Measurements from ENCODE around the gene LCAT. TPM values are rescaled to one million over a fixed set of nuclear protein-coding genes. Genes with fewer than 3 reads are reported as not detected.

The LCAT gene
- total and polyA plus RNA-seq, 9 donors: 7.5 to 31.2 (median 16.8) TPM

DNA sequence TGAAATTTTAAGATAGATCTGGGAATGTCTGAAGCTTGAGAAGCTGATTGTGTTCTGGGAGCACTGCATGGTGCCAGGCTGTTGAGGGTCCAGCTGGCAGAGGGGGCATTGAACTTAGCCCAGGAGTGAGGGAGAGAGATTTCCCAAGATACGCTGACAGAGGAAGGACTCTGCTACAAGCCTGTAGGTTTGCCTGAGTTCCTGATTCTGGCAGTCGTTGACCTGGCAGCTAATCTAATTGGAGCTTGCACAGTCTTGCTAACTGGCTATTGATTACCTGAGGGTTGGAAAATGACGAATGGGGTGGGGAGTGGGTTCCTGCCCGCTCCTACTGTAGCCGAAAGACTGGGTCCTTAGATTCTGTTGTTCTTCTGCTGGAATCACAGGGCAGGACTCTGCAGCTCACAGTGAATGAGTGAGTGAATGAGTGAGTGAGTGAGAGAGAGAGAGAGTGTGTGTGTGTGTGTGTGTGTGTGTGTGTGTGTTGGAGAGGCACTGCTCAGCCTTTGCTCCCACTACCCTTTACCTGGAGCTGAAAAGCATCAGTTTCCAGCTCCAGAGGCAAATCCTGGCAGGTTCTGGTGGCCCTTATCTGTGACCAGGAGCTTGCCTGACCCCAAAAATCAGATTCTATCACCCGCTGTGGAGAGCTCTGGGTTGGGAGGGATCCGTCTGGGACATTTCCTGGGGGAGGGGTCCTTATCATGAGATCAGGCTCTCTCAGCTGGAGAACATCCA, 29.0 kb downstream of the LCAT start:
- intact Hi-C loops (cut with DNase I): no loop called here
- TF ChIP-seq CTCF (IDR thresholded peaks at IDR 0.05) (no peak), EP300 (IDR thresholded peaks at IDR 0.05) (no peak), POLR2A (IDR thresholded peaks at IDR 0.05) (no peak)
- no peak overlapping the region for H3K27ac ChIP-seq
- WGBS, 3 donors: 74 to 78% (median 74%) methylated on average over 7 of the region's 7 CpGs
- H3K36me3 ChIP-seq: no peaks in the 10 kb centered on the region
- no peak overlapping the region for H3K4me3 ChIP-seq
- no peaks in the 10 kb centered on the region for H3K27me3 ChIP-seq
- no peak for DNase-seq
- peaks cover 6% of the 10 kb centered on the region for H3K4me1 ChIP-seq (ENCODE audit: insufficient read depth)
- H3K9me3 ChIP-seq: no peaks in the 10 kb centered on the region

GRCh38 chr16:67910158-67910557, 33.8 kb downstream of the LCAT start:
- no peaks in the 10 kb centered on the region for H3K4me1 ChIP-seq (ENCODE audit: insufficient read depth)
- intact Hi-C loops (cut with DNase I): no loop called here
- H3K36me3 ChIP-seq: no peaks in the 10 kb centered on the region
- DNase-seq: no peak
- H3K9me3 ChIP-seq: no peaks in the 10 kb centered on the region
- no peaks in the 10 kb centered on the region for H3K27me3 ChIP-seq
- H3K4me3 ChIP-seq: no peak overlapping the region
- TF ChIP-seq EP300 (IDR thresholded peaks at IDR 0.05) (no peak), CTCF (IDR thresholded peaks at IDR 0.05) (no peak), POLR2A (IDR thresholded peaks at IDR 0.05) (no peak)
- 40 to 63% (median 52%) methylated on average over 2 of the region's 2 CpGs for WGBS, 3 donors
- no peak overlapping the region for H3K27ac ChIP-seq

DNA sequence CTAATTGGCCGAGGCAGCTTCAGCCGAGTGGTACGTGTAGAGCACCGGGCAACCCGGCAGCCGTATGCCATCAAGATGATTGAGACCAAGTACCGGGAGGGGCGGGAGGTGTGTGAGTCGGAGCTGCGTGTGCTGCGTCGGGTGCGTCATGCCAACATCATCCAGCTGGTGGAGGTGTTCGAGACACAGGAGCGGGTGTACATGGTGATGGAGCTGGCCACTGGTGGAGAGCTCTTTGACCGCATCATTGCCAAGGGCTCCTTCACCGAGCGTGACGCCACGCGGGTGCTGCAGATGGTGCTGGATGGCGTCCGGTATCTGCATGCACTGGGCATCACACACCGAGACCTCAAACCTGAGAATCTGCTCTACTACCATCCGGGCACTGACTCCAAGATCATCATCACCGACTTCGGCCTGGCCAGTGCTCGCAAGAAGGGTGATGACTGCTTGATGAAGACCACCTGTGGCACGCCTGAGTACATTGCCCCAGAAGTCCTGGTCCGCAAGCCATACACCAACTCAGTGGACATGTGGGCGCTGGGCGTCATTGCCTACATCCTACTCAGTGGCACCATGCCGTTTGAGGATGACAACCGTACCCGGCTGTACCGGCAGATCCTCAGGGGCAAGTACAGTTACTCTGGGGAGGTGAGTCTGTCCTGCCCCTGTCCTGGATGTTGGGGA, 34.7 kb downstream of the LCAT start:
- intact Hi-C loops (cut with DNase I): no loop called here
- Histone ChIP-seq H3K4me3 (no peak overlapping the region), H3K36me3 (no peaks in the 10 kb centered on the region), H3K9me3 (no peaks in the 10 kb centered on the region), H3K27ac (no peak overlapping the region), H3K4me1 (ENCODE audit: insufficient read depth) (no peaks in the 10 kb centered on the region), H3K27me3 (no peaks in the 10 kb centered on the region)
- 93 to 94% (median 93%) methylated on average over 36 of the region's 36 CpGs for WGBS, 3 donors
- no peak for TF ChIP-seq EP300 (IDR thresholded peaks at IDR 0.05)
- no peak for TF ChIP-seq CTCF (IDR thresholded peaks at IDR 0.05)
- TF ChIP-seq POLR2A (IDR thresholded peaks at IDR 0.05): no peak
- DNase-seq: no peak

DNA sequence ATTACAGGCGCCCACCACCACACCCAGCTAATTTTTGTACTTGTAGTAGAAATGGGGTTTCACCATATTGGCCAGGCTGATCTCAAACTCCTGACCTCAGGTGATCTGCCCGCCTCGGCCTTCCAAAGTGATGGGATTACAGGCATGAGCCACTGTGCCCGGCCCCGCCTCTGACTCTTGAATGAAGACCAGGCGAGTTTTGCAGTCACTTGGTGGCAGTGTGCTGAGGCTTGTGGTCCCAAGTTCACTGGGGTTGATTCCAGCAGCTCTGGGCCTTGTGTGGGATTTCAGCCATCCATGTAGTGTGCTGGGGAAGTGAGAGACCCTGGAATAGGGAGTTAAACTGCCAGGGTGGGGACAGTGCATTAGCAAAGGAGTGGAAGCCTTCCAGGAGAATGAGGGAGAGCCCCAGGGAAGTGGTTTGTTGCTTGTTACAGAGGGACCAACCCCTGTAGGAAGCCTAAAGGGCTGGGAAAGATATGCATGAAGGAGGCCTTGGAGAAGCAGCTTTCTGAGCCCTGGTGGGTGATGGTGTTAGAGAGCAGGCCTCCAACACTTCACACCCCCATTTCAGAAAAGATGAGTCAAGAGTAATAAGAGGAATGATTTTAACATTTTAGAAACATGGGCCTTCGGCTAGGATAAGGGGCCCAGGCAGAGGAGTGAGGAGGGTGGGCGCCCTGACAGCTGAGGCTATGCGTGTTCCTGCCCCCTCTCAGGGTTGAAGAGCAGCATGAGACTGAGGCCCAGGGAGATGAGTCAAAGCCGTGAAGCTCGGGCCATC, 36.3 kb downstream of the LCAT start:
- WGBS, 3 donors: 89 to 96% (median 90%) methylated on average over 11 of the region's 11 CpGs
- no peak overlapping the region for H3K4me3 ChIP-seq
- H3K36me3 ChIP-seq: no peaks in the 10 kb centered on the region
- no peak for TF ChIP-seq CTCF (IDR thresholded peaks at IDR 0.05)
- no peak for TF ChIP-seq EP300 (IDR thresholded peaks at IDR 0.05)
- TF ChIP-seq POLR2A (IDR thresholded peaks at IDR 0.05): no peak
- no peaks in the 10 kb centered on the region for H3K9me3 ChIP-seq
- intact Hi-C loops (cut with DNase I): no loop called here
- no peak overlapping the region for H3K27ac ChIP-seq
- DNase-seq: no peak
- H3K4me1 ChIP-seq (ENCODE audit: insufficient read depth): peaks cover 2% of the 10 kb centered on the region
- H3K27me3 ChIP-seq: no peaks in the 10 kb centered on the region
